GM23338 (cell line): ENCODE data around the gene EXD3. TPM values are rescaled to one million over a fixed set of nuclear protein-coding genes. Genes with fewer than 3 reads are reported as not detected.
A peak's percentile ranks its signal among the peaks of the same experiment; 100 is the strongest.

ENCODE experiments used
- ATAC-seq: fragments of 200-7000 bp; cut with Tn5 transposase; 3 replicates; pipeline ENCODE4 v1.9.1; 2020
- DNase-seq: peaks from one replicate; pipeline ENCODE4 v3.0.0-alpha.2; 2015; ENCODE audit warnings: low spot score
- H2AFZ ChIP-seq: fragments of 200-600 bp; sonication (generic); 2 replicates; pipeline ENCODE4 v1.8.0; 2016; ENCODE audit warnings: antibody characterized with exemption, mild to moderate bottlenecking, moderate library complexity
- H3F3A ChIP-seq: fragments of 200-600 bp; sonication (generic); replicated peaks from 2 replicates; pipeline ENCODE4 v1.8.0; 2017; ENCODE audit warnings: antibody characterized with exemption, mixed run types, low read depth
- H3K27ac ChIP-seq: fragments of 200-600 bp; sonication (generic); 2 replicates; pipeline ENCODE4 v1.6.1; 2016; ENCODE audit warnings: low read depth
- H3K27me3 ChIP-seq: fragments of 200-600 bp; sonication (generic); 2 replicates; pipeline ENCODE4 v1.8.0; 2016; ENCODE audit warnings: mild to moderate bottlenecking, mixed run types, moderate library complexity; ENCODE audit not compliant: insufficient read depth
- H3K36me3 ChIP-seq: fragments of 200-600 bp; sonication (generic); 2 replicates; pipeline ENCODE4 v1.8.0; 2016; ENCODE audit warnings: mild to moderate bottlenecking; ENCODE audit not compliant: insufficient read depth
- H3K4me1 ChIP-seq: fragments of 200-600 bp; sonication (generic); 2 replicates; pipeline ENCODE4 v1.8.0; 2016; ENCODE audit warnings: mild to moderate bottlenecking, moderate library complexity; ENCODE audit not compliant: insufficient read depth
- H3K4me2 ChIP-seq: fragments of 200-600 bp; sonication (generic); 2 replicates; pipeline ENCODE4 v1.7.1; 2017; ENCODE audit warnings: mixed run types
- H3K4me3 ChIP-seq: fragments of 200-600 bp; sonication (generic); 2 replicates; pipeline ENCODE4 v1.6.1; 2016; ENCODE audit warnings: mixed run types
- H3K79me2 ChIP-seq: fragments of 200-600 bp; sonication (generic); replicated peaks from 2 replicates; pipeline ENCODE4 v1.8.0; 2017; ENCODE audit warnings: mild to moderate bottlenecking; ENCODE audit not compliant: insufficient read depth
- H3K9me2 ChIP-seq: fragments of 200-600 bp; sonication (generic); 2 replicates; pipeline ENCODE4 v1.8.0; 2017; ENCODE audit not compliant: insufficient read depth
- H4K20me1 ChIP-seq: fragments of 200-600 bp; sonication (generic); replicated peaks from 2 replicates; pipeline ENCODE4 v1.8.0; 2017; ENCODE audit warnings: mild to moderate bottlenecking; ENCODE audit not compliant: insufficient read depth
- H3K27ac Mint-ChIP-seq: 2 replicates; pipeline ENCODE4 v1.8.0; 2020; ENCODE audit warnings: inconsistent platforms, mild to moderate bottlenecking, moderate library complexity, mixed read lengths
- H3K27me3 Mint-ChIP-seq: 3 replicates; pipeline ENCODE4 v1.8.0; 2022; ENCODE audit warnings: low read depth, mild to moderate bottlenecking, moderate library complexity, mixed read lengths, inconsistent platforms; ENCODE audit not compliant: insufficient read depth, poor library complexity
- H3K36me3 Mint-ChIP-seq: 3 replicates; pipeline ENCODE4 v1.8.0; 2021; ENCODE audit warnings: low read depth, mild to moderate bottlenecking, inconsistent platforms, moderate library complexity, mixed read lengths
- H3K4me1 Mint-ChIP-seq: 3 replicates; pipeline ENCODE4 v1.8.0; 2020; ENCODE audit warnings: mild to moderate bottlenecking, inconsistent platforms, mixed read lengths
- H3K4me3 Mint-ChIP-seq: 3 replicates; pipeline ENCODE4 v1.8.0; 2021; ENCODE audit warnings: moderate library complexity, mild to moderate bottlenecking, inconsistent platforms, mixed read lengths
- H3K9me3 Mint-ChIP-seq: 3 replicates; pipeline ENCODE4 v1.8.0; 2020; ENCODE audit warnings: moderate library complexity, mild to moderate bottlenecking, inconsistent platforms, mixed read lengths
- CREB1 ChIP-seq: fragments of 250-450 bp; sonication (Bioruptor Pico); IDR thresholded peaks from 2 replicates; pipeline ENCODE4 v1.5.0; 2020; ENCODE audit warnings: low read depth, mild to moderate bottlenecking, moderate library complexity
- CTCF ChIP-seq, 2 experiments: fragments of 200-600 bp in 1 of 2; sonication (generic) in 1 of 2; conservative IDR thresholded peaks; 2 replicates each; pipeline versions ENCODE4 v1.5.1 to v1.6.1; 2016 to 2017; ENCODE audit warnings: antibody characterized with exemption in 2 of 2, low read depth in 2 of 2, mild to moderate bottlenecking in 2 of 2, moderate library complexity in 1 of 2
- ETS1 ChIP-seq: IDR thresholded peaks from 2 replicates; pipeline ENCODE4 v1.6.1; 2016; ENCODE audit warnings: antibody characterized with exemption
- EZH2phosphoT487 ChIP-seq: fragments of 200-600 bp; sonication (generic); IDR thresholded peaks from one replicate; pipeline ENCODE4 v1.8.1; 2018; ENCODE audit warnings: antibody characterized with exemption; ENCODE audit not compliant: unreplicated experiment
- JUNB ChIP-seq: IDR thresholded peaks from one replicate; pipeline ENCODE4 v1.6.1; 2016; ENCODE audit warnings: antibody characterized with exemption; ENCODE audit not compliant: unreplicated experiment
- NANOG ChIP-seq: IDR thresholded peaks from 2 replicates; pipeline ENCODE4 v1.6.1; 2016; ENCODE audit warnings: antibody characterized with exemption, borderline replicate concordance
- ZNF114 ChIP-seq: fragments of 250-450 bp; sonication (Bioruptor Pico); IDR thresholded peaks from 2 replicates; pipeline ENCODE4 v1.5.0; 2020; ENCODE audit warnings: mild to moderate bottlenecking, moderate library complexity
- polyA plus RNA-seq: library from polyadenylated mRNA; unstranded; fragments of >200 nt; fragmentation: Nextera tagmentation; extraction: Ambion mirVana; gene quantifications from 2 replicates; pipeline ENCODE4 v1.2.1, GENCODE V29; 2016
- total RNA-seq: library from RNA; depleted of rRNA; stranded (reverse); fragments of >200 nt; shearing (Covaris generic); gene quantifications from 2 replicates; pipeline ENCODE4 v1.2.3, GENCODE V29; 2014
- TF ChIP-seq, protein P1 (sequence below): IDR thresholded peaks from one replicate; pipeline ENCODE4 v1.6.1; 2018; ENCODE audit warnings: antibody characterized with exemption; ENCODE audit not compliant: unreplicated experiment

Gene EXD3
- total and polyA plus RNA-seq, 2 experiments from 2014 or later = 3.6 to 9.7 TPM

GRCh38 chr9:137294091-137294680, 128.8 kb downstream of the EXD3 start:
- Histone ChIP-seq H3K4me2 (no peak overlapping the region), H3K9me2 (no peaks in the 10 kb centered on the region), H3K27ac (no peak overlapping the region), H3K36me3 (no peaks in the 10 kb centered on the region), H3K27me3 (peaks cover 29% of the 10 kb centered on the region), H2AFZ (no peak overlapping the region), H3K4me3 (0 out of 2 replicates have a peak overlapping the region, but pooled peaks have one; percentile 55), H3F3A (peaks cover 25% of the 10 kb centered on the region), H3K4me1 (peaks cover 24% of the 10 kb centered on the region), H3K79me2 (no peaks in the 10 kb centered on the region), H4K20me1 (peaks cover 8% of the 10 kb centered on the region)
- TF ChIP-seq CREB1 (CRISPR knock-in tag) (peak; percentile 43; the same call in 1 of the 2 replicates), ETS1 (peak; percentile 48; the same call in 1 of the 2 replicates), JUNB (no peak), ZNF114 (CRISPR knock-in tag) (peak; percentile 73; the same call in 1 of the 2 replicates), CTCF (conservative IDR thresholded peaks at IDR 0.05; ENCODE audit: low read depth in 2 of 2) (no peak), NANOG (no peak), EZH2phosphoT487 (no peak)
- TF ChIP-seq, protein P1, sequence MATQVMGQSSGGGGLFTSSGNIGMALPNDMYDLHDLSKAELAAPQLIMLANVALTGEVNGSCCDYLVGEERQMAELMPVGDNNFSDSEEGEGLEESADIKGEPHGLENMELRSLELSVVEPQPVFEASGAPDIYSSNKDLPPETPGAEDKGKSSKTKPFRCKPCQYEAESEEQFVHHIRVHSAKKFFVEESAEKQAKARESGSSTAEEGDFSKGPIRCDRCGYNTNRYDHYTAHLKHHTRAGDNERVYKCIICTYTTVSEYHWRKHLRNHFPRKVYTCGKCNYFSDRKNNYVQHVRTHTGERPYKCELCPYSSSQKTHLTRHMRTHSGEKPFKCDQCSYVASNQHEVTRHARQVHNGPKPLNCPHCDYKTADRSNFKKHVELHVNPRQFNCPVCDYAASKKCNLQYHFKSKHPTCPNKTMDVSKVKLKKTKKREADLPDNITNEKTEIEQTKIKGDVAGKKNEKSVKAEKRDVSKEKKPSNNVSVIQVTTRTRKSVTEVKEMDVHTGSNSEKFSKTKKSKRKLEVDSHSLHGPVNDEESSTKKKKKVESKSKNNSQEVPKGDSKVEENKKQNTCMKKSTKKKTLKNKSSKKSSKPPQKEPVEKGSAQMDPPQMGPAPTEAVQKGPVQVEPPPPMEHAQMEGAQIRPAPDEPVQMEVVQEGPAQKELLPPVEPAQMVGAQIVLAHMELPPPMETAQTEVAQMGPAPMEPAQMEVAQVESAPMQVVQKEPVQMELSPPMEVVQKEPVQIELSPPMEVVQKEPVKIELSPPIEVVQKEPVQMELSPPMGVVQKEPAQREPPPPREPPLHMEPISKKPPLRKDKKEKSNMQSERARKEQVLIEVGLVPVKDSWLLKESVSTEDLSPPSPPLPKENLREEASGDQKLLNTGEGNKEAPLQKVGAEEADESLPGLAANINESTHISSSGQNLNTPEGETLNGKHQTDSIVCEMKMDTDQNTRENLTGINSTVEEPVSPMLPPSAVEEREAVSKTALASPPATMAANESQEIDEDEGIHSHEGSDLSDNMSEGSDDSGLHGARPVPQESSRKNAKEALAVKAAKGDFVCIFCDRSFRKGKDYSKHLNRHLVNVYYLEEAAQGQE = peak; percentile 5
- ATAC-seq (peak; percentile 24), DNase-seq (peak; percentile 81)
- Mint-ChIP-seq H3K4me3 (peak overlapping the region; percentile 60), H3K27me3 (peaks cover 22% of the 10 kb centered on the region), H3K27ac (no peak overlapping the region), H3K9me3 (peaks cover 9% of the 10 kb centered on the region), H3K4me1 (peaks cover 31% of the 10 kb centered on the region), H3K36me3 (no peaks in the 10 kb centered on the region; the same call in 2 of the 3 replicates)
